ENCODE results near the gene SIPA1L2.
"Not testable (repeated sequence)": the region's sequence is repeated elsewhere in the genome, so short reads cannot be mapped to it uniquely, and the experiment has no call there.

SIPA1L2 gene

GRCh38 chr1:232612836-232613235 lies 17.1 kb downstream of the SIPA1L2 start:
- DNase-seq, result not testable (repeated sequence)

DNA sequence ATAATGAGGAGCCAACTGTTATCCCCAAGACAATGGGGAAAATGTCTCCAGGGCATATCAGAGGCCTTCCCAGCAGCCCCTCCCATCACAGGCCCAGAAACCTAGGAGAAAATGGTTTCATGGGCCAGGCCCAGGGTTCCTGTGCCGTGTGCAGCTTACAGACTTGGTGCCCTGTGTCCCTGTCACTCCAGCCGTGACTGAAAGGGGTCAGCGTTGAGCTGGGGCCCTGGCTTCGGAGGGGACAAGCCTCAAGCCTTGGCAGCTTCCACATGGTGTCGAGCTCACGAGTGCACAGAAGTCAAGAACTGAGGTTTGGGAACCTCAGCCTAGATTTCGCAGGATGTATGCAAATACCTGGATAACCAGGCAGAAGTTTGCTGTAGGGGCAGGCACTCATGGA lies 18.1 kb downstream of the SIPA1L2 start:
- DNase-seq, result no peak

GRCh38 chr1:232610902-232611745 lies 18.8 kb downstream of the SIPA1L2 start:
- not testable (repeated sequence) for DNase-seq

DNA sequence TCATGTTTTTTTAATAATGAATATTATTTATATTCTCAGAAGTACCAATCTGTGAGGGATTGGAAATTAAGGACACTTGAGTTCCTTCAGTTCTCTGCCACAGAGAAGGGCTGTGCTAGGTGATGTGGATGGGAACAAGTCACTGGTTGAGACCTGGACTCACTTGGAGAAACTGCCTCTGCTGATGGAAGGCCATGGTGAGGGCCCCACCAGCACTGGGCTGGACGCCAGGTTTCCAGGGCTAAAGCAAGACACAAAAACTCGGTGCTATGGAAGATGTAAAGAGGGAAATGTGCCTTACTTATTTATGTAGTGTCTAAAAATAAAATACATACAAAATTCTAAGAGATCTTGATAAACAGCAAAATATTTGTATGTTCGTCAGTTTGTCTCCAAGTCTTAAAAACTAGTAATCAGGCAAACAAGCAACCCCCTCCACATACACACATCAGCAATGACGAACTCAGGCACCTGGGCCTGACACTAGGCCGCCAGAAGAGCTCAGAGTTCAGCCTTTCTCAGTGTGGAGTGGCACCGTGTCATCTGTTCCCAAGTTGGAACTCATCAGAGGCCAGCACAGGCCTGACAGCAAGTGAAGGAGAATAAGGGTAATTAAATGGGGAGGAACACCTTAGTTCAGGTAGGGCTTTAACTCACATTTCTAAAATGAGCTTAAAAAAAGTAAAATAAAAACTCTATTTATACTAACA lies 19.6 kb downstream of the SIPA1L2 start:
- no peak for DNase-seq

GRCh38 chr1:232608427-232608826 lies 21.5 kb downstream of the SIPA1L2 start:
- no peak for DNase-seq

DNA sequence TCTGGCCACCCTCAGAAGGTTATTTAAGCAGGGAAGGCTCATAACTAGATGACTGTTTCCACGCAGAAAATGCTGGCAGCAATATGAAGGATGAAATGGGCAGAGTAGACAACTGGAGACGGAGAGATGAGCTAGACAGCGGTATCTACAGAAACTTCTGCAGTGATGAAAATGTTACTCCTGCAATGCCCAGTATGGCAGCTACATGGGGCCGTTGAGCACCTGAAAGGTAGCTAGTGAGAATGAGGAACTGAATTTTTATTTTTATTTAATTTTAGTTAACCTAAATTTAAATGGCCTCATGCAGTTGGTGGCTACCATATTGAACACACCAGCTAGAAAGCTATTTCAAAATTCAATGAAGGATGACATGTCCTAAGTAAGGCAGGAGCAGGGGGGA lies 27.3 kb downstream of the SIPA1L2 start:
- DNase-seq, result no peak

DNA sequence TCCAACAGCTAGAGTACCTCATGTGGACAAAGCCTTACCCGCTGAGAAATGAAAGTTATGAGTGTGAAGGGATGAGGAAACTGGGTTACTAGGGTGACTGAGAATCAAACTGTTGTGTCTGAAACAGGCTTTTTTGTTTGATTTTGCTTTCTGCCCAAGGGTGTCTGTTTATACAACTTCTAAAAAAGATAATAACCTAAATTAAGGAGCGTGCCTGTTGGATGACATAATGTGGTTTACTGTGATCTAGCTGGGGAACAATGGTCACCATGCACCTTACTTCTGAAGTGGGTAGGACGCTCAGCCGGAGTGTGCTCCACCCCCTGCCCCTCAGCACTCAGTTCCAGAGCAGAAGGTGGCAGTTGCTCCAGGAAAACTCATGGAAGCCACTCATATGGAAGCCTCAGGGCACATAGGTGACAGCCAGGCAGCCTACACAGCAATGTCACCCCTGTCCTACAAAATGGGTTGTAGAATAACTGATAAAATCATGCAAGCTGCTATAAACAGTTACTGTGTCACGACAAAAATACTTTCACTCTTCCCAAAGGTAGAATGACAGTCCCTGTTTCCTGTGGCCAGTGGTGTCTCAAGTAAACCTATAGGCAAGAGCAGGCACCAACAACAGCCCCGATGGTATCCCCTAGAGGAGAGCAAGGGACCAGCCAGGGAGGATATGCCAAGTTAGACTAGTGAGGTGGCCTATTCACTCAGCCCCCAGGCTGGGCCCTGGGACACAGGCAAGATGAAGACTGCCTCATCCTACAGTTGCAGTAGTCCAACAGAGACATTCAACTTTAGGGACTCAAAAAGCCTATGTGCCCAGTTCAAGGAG lies 29.3 kb downstream of the SIPA1L2 start:
- DNase-seq, result no peak

GRCh38 chr1:232599178-232600041 lies 30.5 kb downstream of the SIPA1L2 start:
- no peak for DNase-seq

GRCh38 chr1:232598837-232599177 lies 31.1 kb downstream of the SIPA1L2 start:
- DNase-seq, result no peak

- no peak for DNase-seq
Measured at GRCh38 chr1:232598133-232598532, 31.8 kb downstream of the SIPA1L2 start.

- no peak for DNase-seq
Measured at GRCh38 chr1:232597721-232598120, 32.2 kb downstream of the SIPA1L2 start.

GRCh38 chr1:232596666-232597303 lies 33.1 kb downstream of the SIPA1L2 start:
- no peak for DNase-seq

GRCh38 chr1:232594768-232595698 lies 34.9 kb downstream of the SIPA1L2 start:
- no peak for DNase-seq

DNA sequence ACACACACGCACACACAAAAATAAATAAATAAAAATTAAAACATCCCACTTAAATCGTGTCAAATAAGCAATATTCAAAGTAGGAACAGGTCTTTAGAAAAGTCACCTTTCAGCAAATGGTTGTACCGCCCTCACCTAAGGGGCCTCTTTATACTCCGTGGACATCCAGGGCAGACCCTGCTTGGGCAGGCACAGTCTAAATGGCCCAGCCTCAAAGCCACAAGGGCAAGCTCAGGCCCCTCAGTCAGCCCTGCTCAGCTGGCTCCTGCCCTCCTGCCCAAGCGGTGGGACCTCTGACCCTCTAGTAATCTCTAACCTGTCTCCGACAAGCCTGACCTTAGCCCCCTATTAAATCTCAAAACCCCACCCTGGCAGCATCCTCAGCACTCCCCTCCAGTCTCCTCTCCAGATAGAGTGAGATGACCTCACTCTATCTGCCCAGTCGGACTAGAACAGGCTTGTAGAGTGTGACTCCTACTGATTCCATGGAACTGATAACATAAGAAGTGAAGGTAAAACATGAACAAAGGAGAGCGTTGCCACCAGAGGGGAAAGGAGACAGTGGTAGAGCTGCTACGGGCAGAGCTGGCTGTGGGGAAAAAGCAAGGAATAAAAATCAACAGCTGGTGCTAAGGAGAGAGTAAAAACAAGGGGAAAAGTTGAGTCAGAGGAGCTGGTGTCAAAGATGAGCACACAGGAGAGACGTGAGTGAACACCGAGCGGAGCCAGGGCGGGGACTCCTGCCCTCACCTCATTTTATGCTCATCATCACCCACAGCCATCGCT lies 36.0 kb downstream of the SIPA1L2 start:
- no peak for DNase-seq

GRCh38 chr1:232591344-232591743 lies 38.6 kb downstream of the SIPA1L2 start:
- no peak for DNase-seq

- DNase-seq, result no peak
Measured at GRCh38 chr1:232590744-232591082, 39.2 kb downstream of the SIPA1L2 start.

- DNase-seq, result no peak
Measured at GRCh38 chr1:232589812-232590743, 39.9 kb downstream of the SIPA1L2 start.

DNA sequence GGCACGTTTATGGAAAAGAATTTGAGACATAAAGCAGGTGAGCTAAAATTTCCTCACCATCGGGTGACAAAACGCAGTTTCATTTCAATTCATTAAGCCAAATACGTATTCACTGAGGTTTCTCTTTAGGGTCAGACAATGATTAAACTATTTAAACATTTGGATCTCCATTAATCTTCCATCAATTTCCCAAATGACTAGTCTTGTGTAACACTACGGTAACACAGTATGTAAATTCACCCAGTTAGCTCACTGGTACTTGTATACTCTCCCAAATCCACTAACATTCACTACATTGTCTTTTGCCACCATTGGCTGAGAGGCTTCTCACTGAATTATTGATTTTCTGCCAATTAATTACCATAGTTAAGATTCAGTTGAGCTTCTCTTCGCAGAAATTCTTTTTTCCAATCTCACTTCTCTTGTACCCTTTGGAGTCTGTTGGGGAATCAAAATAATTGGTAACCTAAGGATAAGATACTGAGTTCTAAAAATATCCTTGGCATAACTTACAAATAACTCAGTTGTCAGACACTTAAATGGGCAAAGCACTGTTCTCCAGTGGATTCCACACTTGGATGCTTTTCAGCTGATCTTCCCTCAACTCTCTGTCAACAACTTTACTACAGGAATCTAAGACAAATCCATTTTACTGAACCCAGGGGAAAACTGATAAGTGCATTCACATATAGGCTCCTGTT lies 40.7 kb downstream of the SIPA1L2 start:
- no peak for DNase-seq

All from stimulated activated CD4-positive, alpha-beta T cell treated with anti-CD3 and anti-CD28 coated beads, Interleukin-2, amount 100 ng/mL, for 24 hours (primary cell).